Muscle of leg (tissue), 11 donors: ENCODE data around the gene TNRC18. TPM values are rescaled to one million over a fixed set of nuclear protein-coding genes. Genes with fewer than 3 reads are reported as not detected.

Experiments used
- DNase-seq: peaks from one replicate; pipeline ENCODE4 v3.0.0; 2013
- H3K27ac ChIP-seq: one replicate; pipeline ENCODE4 v1.5.1; 2013; ENCODE audit warnings: mild to moderate bottlenecking, low read length, control low read depth
- H3K27me3 ChIP-seq: one replicate; pipeline ENCODE4 v1.6.1; 2013; ENCODE audit warnings: low read length; ENCODE audit not compliant: control insufficient read depth, insufficient read depth
- H3K36me3 ChIP-seq: one replicate; pipeline ENCODE4 v1.6.1; 2013; ENCODE audit warnings: low read length; ENCODE audit not compliant: control insufficient read depth, insufficient read depth
- H3K4me1 ChIP-seq: one replicate; pipeline ENCODE4 v1.6.1; 2013; ENCODE audit warnings: low read length; ENCODE audit not compliant: control insufficient read depth, insufficient read depth
- H3K4me3 ChIP-seq: one replicate; pipeline ENCODE4 v1.5.1; 2013; ENCODE audit warnings: low read length, control low read depth
- H3K9me3 ChIP-seq: replicated peaks from 2 replicates; pipeline ENCODE4 v1.6.1; 2013; ENCODE audit warnings: low read depth, low read length; ENCODE audit not compliant: control insufficient read depth
- WGBS: methylation state at CpG from one replicate; pipeline ENCODE4 v1.1.5; 2013; ENCODE audit warnings: missing lambda C conversion rate; ENCODE audit not compliant: insufficient coverage; 5-methylcytosine and 5-hydroxymethylcytosine counted together
- polyA plus RNA-seq, 8 donors: library from polyadenylated mRNA; unstranded; fragments of 120-200 nt; gene quantifications; one replicate each; pipeline versions ENCODE4 v1.2.1 to v1.2.3, GENCODE V29; 2013; ENCODE audit warnings: inconsistent platforms in 1 of 8, low replicate concordance in 1 of 8; ENCODE audit not compliant: insufficient read length in 8 of 8, insufficient read depth in 1 of 8
- total RNA-seq: library from RNA; stranded (reverse); fragments of 120-200 nt; gene quantifications from one replicate; pipeline ENCODE4 v1.2.4, GENCODE V29; 2013

TNRC18 gene
- total and polyA plus RNA-seq, 9 donors, result 18.3 to 81.3 (median 56.6) TPM

DNA sequence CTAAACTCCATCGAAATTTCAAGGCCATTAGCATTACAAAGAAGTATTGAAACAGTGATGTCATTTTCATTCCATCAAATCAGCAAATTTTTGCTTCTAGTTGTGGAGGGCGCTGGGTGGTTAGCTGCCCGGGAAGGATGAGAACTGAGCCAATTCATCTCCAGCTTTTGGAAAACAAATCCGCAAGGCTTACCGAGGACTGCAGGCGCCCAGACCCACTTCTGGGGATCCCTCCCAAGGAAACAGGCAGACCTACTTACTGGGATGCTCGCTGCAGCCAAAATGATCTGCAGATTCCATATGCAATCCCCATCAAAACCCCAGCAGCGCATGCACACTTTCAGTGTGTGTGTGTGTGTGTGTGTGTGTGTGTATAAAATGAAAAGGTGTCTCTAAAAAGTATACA lies 19.2 kb downstream of the TNRC18 start:
- H3K9me3 ChIP-seq, result peaks cover 2% of the 10 kb centered on the region
- WGBS, result 30% methylated on average over 2 of the region's 8 CpGs
- no peak overlapping the region for H3K27ac ChIP-seq
- peak; percentile 71 for DNase-seq
- peaks cover 28% of the 10 kb centered on the region for H3K36me3 ChIP-seq
- no peak overlapping the region for H3K4me3 ChIP-seq
- no peaks in the 10 kb centered on the region for H3K4me1 ChIP-seq
- no peaks in the 10 kb centered on the region for H3K27me3 ChIP-seq

DNA sequence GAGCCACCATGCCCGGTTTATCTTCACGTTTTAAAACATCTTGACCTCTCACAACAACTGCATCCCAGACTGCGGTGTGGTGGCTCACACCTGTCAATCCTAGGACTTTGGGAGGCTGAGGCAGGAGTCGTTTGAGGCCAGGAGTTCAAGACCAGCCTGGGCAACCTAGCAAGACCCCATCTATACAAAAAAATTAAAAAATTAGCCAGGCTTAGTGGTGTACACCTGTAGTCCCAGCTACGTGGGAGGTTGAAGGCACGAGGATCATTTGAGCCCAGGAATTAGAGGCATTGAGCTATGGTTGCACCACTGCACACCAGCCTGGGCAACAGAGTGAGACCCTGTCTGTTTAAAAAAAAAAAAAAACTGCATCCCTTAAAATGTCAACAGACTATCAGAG lies 20.2 kb downstream of the TNRC18 start:
- 92% methylated on average over 5 of the region's 6 CpGs for WGBS
- H3K36me3 ChIP-seq, result peaks cover 21% of the 10 kb centered on the region
- H3K27ac ChIP-seq, result no peak overlapping the region
- no peaks in the 10 kb centered on the region for H3K27me3 ChIP-seq
- no peak for DNase-seq
- H3K4me1 ChIP-seq, result no peaks in the 10 kb centered on the region
- H3K9me3 ChIP-seq, result no peaks in the 10 kb centered on the region
- no peak overlapping the region for H3K4me3 ChIP-seq

DNA sequence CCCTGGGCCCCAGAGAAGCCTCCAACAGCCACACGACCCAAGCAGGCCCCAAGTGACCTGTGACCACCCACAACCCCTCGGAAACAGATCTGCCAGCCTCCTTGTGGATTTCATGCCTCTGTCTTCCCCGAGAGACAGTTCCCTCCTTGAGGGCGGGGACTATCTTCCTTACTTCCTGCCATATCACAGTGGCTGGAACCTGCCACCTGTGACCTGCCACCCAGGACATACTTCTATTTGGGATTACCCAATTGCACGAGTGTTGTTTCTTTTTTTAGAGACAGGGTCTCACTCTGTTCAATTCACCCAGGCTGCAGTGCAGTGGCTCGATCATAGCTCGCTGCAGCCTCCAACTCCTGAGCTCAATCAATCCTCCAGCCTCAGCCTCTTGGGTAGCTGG lies 25.9 kb downstream of the TNRC18 start:
- Histone ChIP-seq H3K27me3 (no peaks in the 10 kb centered on the region), H3K4me3 (no peak overlapping the region), H3K27ac (no peak overlapping the region), H3K4me1 (no peaks in the 10 kb centered on the region), H3K36me3 (peaks cover 28% of the 10 kb centered on the region), H3K9me3 (no peaks in the 10 kb centered on the region)
- WGBS, result 77% methylated on average over 7 of the region's 7 CpGs
- no peak for DNase-seq

DNA sequence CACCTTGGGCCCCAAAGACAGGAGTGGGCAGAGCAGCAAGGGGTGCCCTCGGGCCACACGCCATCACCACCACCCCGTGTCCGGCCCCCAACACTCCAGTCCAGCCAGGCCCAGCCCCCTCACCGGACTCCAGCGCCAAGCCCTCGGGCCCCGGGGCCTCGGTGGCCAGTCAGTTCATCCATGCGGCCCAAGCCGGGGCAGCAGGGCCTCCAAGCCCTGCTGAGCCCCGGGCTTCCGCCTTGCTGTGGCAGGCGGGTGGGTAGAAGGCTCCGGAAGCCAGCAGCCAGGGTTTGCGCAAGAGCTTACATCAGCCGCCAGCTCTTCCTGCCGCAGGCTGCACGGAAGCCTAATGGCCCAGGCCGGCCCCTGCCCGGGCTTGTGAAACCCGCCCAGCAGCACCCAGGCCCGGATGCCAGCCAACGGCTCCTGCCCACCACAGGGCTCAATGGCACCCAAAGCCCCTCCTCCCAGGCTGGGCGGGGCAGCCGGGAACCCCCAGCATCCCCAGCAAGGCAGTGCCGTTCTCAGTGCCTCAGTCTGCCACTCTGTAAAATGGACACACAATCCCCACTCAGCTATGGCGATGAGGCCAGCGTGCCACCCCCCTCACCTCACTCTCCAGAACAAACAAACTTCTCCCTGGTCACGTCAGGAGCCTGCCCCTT lies 26.5 kb downstream of the TNRC18 start:
- H3K27ac ChIP-seq, result peak overlapping the region; percentile 15
- H3K4me3 ChIP-seq, result peak overlapping the region; percentile 18
- no peaks in the 10 kb centered on the region for H3K27me3 ChIP-seq
- WGBS, result 67% methylated on average over 26 of the region's 30 CpGs
- no peaks in the 10 kb centered on the region for H3K9me3 ChIP-seq
- H3K4me1 ChIP-seq, result no peaks in the 10 kb centered on the region
- peaks cover 28% of the 10 kb centered on the region for H3K36me3 ChIP-seq
- peak; percentile 80 for DNase-seq

DNA sequence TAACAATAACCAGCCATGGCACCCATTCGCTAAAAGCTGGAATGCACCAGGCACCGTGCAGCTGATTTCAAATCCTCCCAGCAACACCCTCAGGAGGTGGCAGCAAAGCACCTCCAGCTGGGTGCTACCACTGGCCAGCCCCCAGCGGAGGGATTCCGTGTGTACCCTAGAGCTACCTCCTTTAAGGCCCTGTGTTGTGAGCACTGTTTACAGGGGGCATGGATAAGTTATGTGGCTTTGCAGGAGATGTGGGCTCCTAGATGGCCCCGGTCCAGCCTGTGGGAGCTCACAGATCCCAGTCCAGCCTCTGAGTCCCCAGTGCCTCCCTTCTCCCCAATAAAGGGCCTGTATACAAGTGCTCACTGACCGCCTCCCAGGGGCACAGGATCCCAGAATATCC lies 27.1 kb downstream of the TNRC18 start:
- Histone ChIP-seq H3K27ac (peak overlapping the region; percentile 15), H3K27me3 (no peaks in the 10 kb centered on the region), H3K9me3 (no peaks in the 10 kb centered on the region), H3K4me1 (no peaks in the 10 kb centered on the region), H3K36me3 (peaks cover 31% of the 10 kb centered on the region), H3K4me3 (peak overlapping the region; percentile 18)
- DNase-seq, result no peak
- WGBS, result 60% methylated on average over 1 of the region's 6 CpGs

DNA sequence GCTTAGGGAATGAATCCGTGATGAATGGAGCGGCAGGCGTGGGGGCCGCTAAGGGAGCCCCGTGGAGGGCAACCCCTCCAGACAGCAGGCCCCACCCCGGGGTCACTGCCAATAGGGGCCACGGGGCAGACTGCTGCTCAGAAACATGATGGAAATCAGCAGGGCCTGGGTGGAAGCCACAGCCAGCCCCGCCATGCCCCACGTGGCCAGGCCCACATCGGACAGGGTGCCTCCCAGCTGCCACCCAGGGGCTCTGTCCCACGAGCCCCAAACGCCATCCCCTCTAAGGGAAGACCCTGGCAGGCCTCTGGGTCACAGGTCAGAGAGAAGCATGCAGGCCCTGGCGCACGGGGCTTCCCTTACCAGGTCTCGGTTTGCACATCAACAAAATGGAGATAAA lies 28.4 kb downstream of the TNRC18 start:
- no peak for DNase-seq
- Histone ChIP-seq H3K4me3 (no peak overlapping the region), H3K36me3 (peaks cover 36% of the 10 kb centered on the region), H3K9me3 (no peaks in the 10 kb centered on the region), H3K4me1 (no peaks in the 10 kb centered on the region), H3K27ac (no peak overlapping the region), H3K27me3 (no peaks in the 10 kb centered on the region)
- 83% methylated on average over 13 of the region's 15 CpGs for WGBS

DNA sequence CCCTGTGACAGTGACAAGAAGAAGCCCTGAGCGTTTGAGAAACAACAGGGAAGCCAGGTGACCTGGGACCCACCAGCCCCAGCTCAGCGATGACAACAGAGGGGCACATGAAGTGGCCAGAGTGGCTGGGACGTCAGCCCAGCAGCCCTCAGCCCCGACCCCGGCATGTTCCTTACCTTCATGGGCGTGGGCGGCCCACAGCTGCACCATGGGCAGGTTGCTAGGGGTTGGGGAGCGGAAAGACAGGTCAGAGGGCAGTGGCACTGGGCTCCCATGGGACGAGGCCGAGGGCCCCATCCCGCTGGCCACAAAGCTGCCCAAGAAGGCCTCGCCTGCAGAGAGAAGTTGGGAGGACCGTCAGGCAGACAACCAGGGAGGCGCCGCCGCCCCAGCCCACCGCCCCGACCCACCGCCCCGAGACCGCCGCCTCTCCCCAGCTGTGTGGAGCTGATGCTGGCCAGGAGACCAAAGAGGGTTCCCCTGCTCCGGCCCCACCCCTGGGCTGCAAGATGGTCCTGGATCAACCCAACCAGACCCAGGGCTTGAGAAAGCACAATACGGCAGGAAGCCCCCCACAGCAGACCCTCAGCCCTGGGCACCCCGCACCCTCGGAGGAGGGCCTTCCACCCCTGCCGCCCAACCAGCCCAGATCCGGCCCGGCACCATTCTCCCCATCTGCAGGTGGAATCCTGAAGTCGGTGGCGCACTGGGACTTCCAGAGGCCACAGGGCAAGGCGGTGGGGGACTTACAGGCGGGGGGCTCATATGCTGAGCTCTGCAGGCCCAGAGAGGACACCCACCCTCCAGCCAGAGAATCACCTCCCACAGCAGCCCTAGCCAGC lies 29.1 kb downstream of the TNRC18 start:
- Histone ChIP-seq H3K9me3 (no peaks in the 10 kb centered on the region), H3K4me1 (no peaks in the 10 kb centered on the region), H3K27me3 (no peaks in the 10 kb centered on the region), H3K4me3 (no peak overlapping the region), H3K27ac (no peak overlapping the region), H3K36me3 (peaks cover 39% of the 10 kb centered on the region)
- 84% methylated on average over 31 of the region's 33 CpGs for WGBS
- DNase-seq, result no peak

DNA sequence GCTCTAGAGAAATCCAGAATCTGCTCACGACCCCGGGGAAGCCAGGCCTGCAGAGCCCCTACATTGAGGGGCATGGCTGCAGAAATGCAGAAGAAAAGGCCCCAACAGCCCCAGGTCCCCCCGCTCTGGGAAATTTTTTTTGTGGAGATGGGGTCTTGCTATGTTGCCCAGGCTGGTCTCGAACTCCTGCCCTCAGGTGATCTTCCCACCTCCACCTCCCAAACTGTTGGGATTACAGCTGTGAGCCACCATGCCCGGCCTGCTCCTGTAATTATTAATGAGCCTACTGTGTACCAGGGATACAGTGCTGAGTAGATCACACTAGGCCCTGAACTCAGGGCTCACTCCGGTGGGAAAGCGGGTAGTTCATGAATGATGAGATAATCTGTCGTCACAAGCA lies 29.9 kb downstream of the TNRC18 start:
- Histone ChIP-seq H3K27me3 (no peaks in the 10 kb centered on the region), H3K36me3 (peaks cover 43% of the 10 kb centered on the region), H3K4me1 (no peaks in the 10 kb centered on the region), H3K27ac (no peak overlapping the region), H3K4me3 (no peak overlapping the region), H3K9me3 (no peaks in the 10 kb centered on the region)
- WGBS, result 90% methylated on average over 4 of the region's 8 CpGs
- no peak for DNase-seq

DNA sequence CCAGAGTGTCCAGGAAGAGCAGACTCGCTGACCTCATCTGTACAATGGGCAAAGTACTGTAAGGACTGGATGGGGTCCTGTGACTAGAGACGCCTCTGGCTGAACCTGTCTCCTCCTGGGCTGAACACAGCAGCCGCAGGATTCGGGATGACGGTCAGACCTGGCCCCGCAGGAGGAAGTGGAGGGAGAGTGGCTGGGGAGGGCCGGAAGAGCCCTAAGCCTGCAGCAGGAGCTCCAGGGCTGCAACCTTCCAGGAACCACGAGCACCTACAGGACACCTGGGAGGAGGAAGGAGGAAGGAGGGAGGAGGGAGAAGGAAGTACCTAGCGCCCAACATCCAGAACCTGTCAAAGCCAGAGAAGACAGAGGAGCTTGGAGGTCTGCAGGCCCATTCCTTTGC lies 30.3 kb downstream of the TNRC18 start:
- Histone ChIP-seq H3K27me3 (no peaks in the 10 kb centered on the region), H3K4me3 (no peak overlapping the region), H3K4me1 (no peaks in the 10 kb centered on the region), H3K27ac (no peak overlapping the region), H3K9me3 (no peaks in the 10 kb centered on the region), H3K36me3 (peaks cover 43% of the 10 kb centered on the region)
- 69% methylated on average over 7 of the region's 9 CpGs for WGBS
- DNase-seq, result no peak

DNA sequence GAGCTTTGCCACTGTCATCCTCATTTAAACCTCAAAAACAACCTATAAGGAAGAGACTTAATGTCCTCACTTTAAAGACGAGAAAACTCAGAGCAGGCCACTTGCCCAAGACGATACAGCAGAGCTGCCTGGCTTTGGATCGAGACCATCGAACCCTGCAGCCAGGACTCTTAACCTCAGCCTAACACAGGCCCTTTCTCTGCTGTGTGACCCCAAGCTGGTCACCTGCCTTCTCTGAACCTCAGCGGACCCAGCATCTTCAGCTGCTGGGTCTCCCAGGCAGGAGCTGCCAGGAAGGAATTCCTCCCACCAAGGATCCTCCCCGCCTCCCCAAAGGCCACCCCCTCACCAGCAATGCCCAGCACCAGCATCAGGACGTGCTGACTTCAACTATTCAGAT lies 32.7 kb downstream of the TNRC18 start:
- DNase-seq, result no peak
- no peak overlapping the region for H3K4me3 ChIP-seq
- H3K9me3 ChIP-seq, result no peaks in the 10 kb centered on the region
- no peak overlapping the region for H3K27ac ChIP-seq
- 65% methylated on average over 7 of the region's 7 CpGs for whole genome bisulfite sequencing
- no peaks in the 10 kb centered on the region for H3K4me1 ChIP-seq
- H3K36me3 ChIP-seq, result peaks cover 58% of the 10 kb centered on the region
- no peaks in the 10 kb centered on the region for H3K27me3 ChIP-seq
